Measurements from ENCODE around the gene KIAA1191. TPM values are rescaled to one million over a fixed set of nuclear protein-coding genes. Genes with fewer than 3 reads are reported as not detected.

KIAA1191 gene
- total RNA-seq, 1 donor from 2014 or later, result 163 TPM

DNA sequence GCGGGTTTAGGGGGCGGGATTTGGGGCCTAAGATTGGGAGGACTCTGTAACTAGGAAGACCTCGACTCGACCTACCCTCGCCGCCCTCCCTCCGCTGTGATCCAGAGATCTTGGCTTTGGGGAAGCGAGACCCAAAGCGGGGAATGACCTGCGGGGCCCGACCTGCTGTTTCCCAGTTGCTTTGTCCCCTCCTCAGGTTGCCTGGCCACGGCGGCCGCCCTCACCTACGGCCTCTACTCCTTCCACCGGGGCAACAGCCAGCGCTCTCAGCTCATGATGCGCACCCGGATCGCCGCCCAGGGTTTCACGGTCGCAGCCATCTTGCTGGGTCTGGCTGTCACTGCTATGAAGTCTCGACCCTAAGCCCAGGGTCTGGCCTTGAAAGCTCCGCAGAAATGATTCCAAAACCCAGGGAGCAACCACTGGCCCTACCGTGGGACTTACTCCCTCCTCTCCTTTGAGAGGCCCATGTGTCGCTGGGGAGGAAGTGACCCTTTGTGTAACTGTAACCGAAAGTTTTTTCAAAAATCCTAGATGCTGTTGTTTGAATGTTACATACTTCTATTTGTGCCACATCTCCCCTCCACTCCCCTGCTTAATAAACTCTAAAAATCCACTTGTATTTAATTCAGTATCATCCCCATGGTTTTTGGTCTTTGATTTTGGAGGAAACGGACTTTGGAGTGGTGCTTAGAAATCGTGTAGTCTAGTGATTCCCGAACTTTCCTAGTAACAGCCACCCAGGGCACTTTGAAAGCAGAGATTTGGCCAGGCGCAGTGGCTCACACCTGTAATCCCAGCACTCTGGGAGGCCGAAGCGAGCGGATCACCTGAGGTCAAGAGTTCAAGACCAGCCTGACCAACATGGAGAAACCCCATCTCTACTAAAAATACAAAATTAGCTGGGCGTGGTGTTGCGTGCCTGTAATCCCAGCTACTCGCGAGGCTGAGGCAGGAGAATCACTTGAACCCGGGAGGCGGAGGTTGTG, 27.9 kb upstream of the KIAA1191 start:
- peaks cover 7% of the 10 kb centered on the region for H3K4me1 Mint-ChIP-seq (ENCODE audit: low read depth, unreplicated experiment)
- H3K9ac ChIP-seq (ENCODE audit: low read length), result peak overlapping the region; percentile 95
- DNase-seq (ENCODE audit: low read depth), result no peak
- H3K4me1 ChIP-seq (ENCODE audit: insufficient read depth, low read length), result peaks cover 13% of the 10 kb centered on the region
- peaks cover 48% of the 10 kb centered on the region for H3K79me2 ChIP-seq (ENCODE audit: insufficient read depth, low read length)
- H2AFZ ChIP-seq (ENCODE audit: low read depth, low read length), result peak overlapping the region; percentile 72
- no peaks in the 10 kb centered on the region for H3K27me3 Mint-ChIP-seq (ENCODE audit: low read depth, unreplicated experiment)
- peak overlapping the region; percentile 76 for H3K4me3 ChIP-seq (ENCODE audit: insufficient read depth, low read depth, low read length)
- peak overlapping the region; percentile 95 for H3K27ac ChIP-seq (ENCODE audit: low read depth, low read length)
- no peaks in the 10 kb centered on the region for H3K9me3 ChIP-seq (ENCODE audit: insufficient read depth, low read depth, low read length)
- peaks cover 11% of the 10 kb centered on the region for H3K36me3 Mint-ChIP-seq (ENCODE audit: low read depth, unreplicated experiment)
- no peak for TF ChIP-seq EZH2 (IDR thresholded peaks at IDR 0.05; ENCODE audit: insufficient read depth, low read length)
- TF ChIP-seq, protein P1, sequence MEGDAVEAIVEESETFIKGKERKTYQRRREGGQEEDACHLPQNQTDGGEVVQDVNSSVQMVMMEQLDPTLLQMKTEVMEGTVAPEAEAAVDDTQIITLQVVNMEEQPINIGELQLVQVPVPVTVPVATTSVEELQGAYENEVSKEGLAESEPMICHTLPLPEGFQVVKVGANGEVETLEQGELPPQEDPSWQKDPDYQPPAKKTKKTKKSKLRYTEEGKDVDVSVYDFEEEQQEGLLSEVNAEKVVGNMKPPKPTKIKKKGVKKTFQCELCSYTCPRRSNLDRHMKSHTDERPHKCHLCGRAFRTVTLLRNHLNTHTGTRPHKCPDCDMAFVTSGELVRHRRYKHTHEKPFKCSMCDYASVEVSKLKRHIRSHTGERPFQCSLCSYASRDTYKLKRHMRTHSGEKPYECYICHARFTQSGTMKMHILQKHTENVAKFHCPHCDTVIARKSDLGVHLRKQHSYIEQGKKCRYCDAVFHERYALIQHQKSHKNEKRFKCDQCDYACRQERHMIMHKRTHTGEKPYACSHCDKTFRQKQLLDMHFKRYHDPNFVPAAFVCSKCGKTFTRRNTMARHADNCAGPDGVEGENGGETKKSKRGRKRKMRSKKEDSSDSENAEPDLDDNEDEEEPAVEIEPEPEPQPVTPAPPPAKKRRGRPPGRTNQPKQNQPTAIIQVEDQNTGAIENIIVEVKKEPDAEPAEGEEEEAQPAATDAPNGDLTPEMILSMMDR (IDR thresholded peaks at IDR 0.05; ENCODE audit: insufficient read depth, low read depth, low read length), result no peak
- H4K20me1 ChIP-seq (ENCODE audit: insufficient read depth, low read length), result peaks cover 30% of the 10 kb centered on the region
- H3K4me2 ChIP-seq (ENCODE audit: low read length), result peak overlapping the region; percentile 93
- no peaks in the 10 kb centered on the region for H3K27me3 ChIP-seq (ENCODE audit: insufficient read depth, low read length)
- peaks cover 15% of the 10 kb centered on the region for H3K36me3 ChIP-seq (ENCODE audit: insufficient read depth, low read length)
- H3K9me3 Mint-ChIP-seq (ENCODE audit: unreplicated experiment), result no peaks in the 10 kb centered on the region
- H3K4me3 Mint-ChIP-seq (ENCODE audit: unreplicated experiment), result peak overlapping the region; percentile 100
- peak overlapping the region; percentile 100 for H3K27ac Mint-ChIP-seq (ENCODE audit: unreplicated experiment)
- no peak for FAIRE-seq

DNA sequence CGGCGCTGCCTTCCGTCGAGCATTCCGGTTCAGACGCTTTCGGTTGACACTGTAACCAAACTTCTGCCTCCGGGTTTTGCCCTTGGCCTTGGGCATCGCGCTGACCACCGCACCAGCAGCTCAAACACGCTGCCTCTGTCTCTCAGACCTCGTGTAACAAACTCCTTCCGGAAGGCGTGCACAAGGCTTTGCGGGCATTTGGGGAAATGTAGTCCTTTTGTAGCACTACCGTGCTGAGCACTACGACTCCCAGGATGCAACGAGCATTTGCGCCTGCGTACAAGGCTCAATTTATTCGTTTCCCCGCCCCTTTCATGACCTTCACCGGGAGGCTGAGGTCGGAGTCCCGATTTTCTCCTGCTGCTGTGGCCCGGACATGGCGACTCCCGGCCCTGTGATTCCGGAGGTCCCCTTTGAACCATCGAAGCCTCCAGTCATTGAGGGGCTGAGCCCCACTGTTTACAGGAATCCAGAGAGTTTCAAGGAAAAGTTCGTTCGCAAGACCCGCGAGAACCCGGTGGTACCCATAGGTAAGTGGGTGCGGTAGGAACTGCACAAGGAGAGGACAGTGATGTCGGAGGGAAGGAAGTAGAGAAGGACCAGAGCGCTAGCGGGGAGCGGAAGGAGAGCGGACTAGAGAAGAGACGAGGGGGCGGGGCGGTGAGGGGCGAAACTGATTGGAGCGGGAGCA, 27.0 kb upstream of the KIAA1191 start, which contains the start of the genes HIGD2A and NOP16:
TSS of gene HIGD2A (plus strand) at position 308 of the 691 bp plus-strand sequence. CDS start at position 377, 69 bp downstream.
TSS of gene NOP16 (minus strand) at position 155 of the 691 bp plus-strand sequence. CDS start at position 96, 59 bp downstream.
- Mint-ChIP-seq H3K9me3 (ENCODE audit: unreplicated experiment) (no peaks in the 10 kb centered on the region), H3K4me3 (ENCODE audit: unreplicated experiment) (peak within 1 kb of the TSS; percentile 100), H3K27me3 (ENCODE audit: low read depth, unreplicated experiment) (no peaks in the 10 kb centered on the region), H3K36me3 (ENCODE audit: low read depth, unreplicated experiment) (peaks cover 13% of the 10 kb centered on the region), H3K4me1 (ENCODE audit: low read depth, unreplicated experiment) (peaks cover 7% of the 10 kb centered on the region), H3K27ac (ENCODE audit: unreplicated experiment) (peak within 1 kb of the TSS; percentile 100)
- peaks cover 13% of the 10 kb centered on the region for H3K4me1 ChIP-seq (ENCODE audit: insufficient read depth, low read length)
- H3K9me3 ChIP-seq (ENCODE audit: insufficient read depth, low read depth, low read length), result no peaks in the 10 kb centered on the region
- peaks cover 17% of the 10 kb centered on the region for H3K36me3 ChIP-seq (ENCODE audit: insufficient read depth, low read length)
- peak; percentile 90 for FAIRE-seq
- peak within 1 kb of the TSS; percentile 76 for H3K4me3 ChIP-seq (ENCODE audit: insufficient read depth, low read depth, low read length)
- H3K27ac ChIP-seq (ENCODE audit: low read depth, low read length), result peak within 1 kb of the TSS; percentile 95
- H3K27me3 ChIP-seq (ENCODE audit: insufficient read depth, low read length), result no peaks in the 10 kb centered on the region
- H3K79me2 ChIP-seq (ENCODE audit: insufficient read depth, low read length), result peaks cover 51% of the 10 kb centered on the region
- H3K4me2 ChIP-seq (ENCODE audit: low read length), result peak within 1 kb of the TSS; percentile 93
- H3K9ac ChIP-seq (ENCODE audit: low read length), result peak within 1 kb of the TSS; percentile 95
- peak; percentile 97 for DNase-seq (ENCODE audit: low read depth)
- TF ChIP-seq, protein P1 (IDR thresholded peaks at IDR 0.05; ENCODE audit: insufficient read depth, low read depth, low read length), result no peak
- no peak for TF ChIP-seq EZH2 (IDR thresholded peaks at IDR 0.05; ENCODE audit: insufficient read depth, low read length)
- H4K20me1 ChIP-seq (ENCODE audit: insufficient read depth, low read length), result peaks cover 37% of the 10 kb centered on the region
- peak within 1 kb of the TSS; percentile 73 for H2AFZ ChIP-seq (ENCODE audit: low read depth, low read length)
